Endothelial cell (in vitro differentiated cells): ENCODE data around the gene SMIM14. TPM values are rescaled to one million over a fixed set of nuclear protein-coding genes. Genes with fewer than 3 reads are reported as not detected.
"Not testable (repeated sequence)": the region's sequence is repeated elsewhere in the genome, so short reads cannot be mapped to it uniquely, and the experiment has no call there.

ENCODE experiments used
- DNase-seq: peaks from one replicate; pipeline ENCODE4 v3.0.0; 2021; ENCODE audit warnings: low spot score
- H3K27ac Mint-ChIP-seq: one replicate; pipeline ENCODE4 v1.8.0; 2021; ENCODE audit warnings: mixed read lengths, inconsistent platforms; ENCODE audit not compliant: unreplicated experiment
- H3K27me3 Mint-ChIP-seq: one replicate; pipeline ENCODE4 v1.8.0; 2021; ENCODE audit warnings: mild to moderate bottlenecking, moderate library complexity, mixed read lengths, inconsistent platforms; ENCODE audit not compliant: unreplicated experiment
- H3K36me3 Mint-ChIP-seq: one replicate; pipeline ENCODE4 v1.8.0; 2021; ENCODE audit warnings: mild to moderate bottlenecking, low read depth, mixed read lengths, inconsistent platforms; ENCODE audit not compliant: unreplicated experiment
- H3K4me1 Mint-ChIP-seq: one replicate; pipeline ENCODE4 v1.8.0; 2021; ENCODE audit warnings: mild to moderate bottlenecking, mixed read lengths, inconsistent platforms; ENCODE audit not compliant: unreplicated experiment
- H3K4me3 Mint-ChIP-seq: one replicate; pipeline ENCODE4 v1.8.0; 2021; ENCODE audit warnings: mild to moderate bottlenecking, mixed read lengths, inconsistent platforms; ENCODE audit not compliant: unreplicated experiment
- H3K9me3 Mint-ChIP-seq: one replicate; pipeline ENCODE4 v1.8.0; 2021; ENCODE audit warnings: mixed read lengths, inconsistent platforms; ENCODE audit not compliant: unreplicated experiment
- CTCF ChIP-seq: fragments of 200-600 bp; sonication (generic); IDR thresholded peaks from one replicate; pipeline ENCODE4 v1.5.0; 2021; ENCODE audit warnings: antibody characterized with exemption; ENCODE audit not compliant: unreplicated experiment
- total RNA-seq: library from RNA; stranded (reverse); fragmentation: NEBNext Ultra II Directional; extraction: Animal tissue kit (Norgen Biotek cat#: 25700); gene quantifications from one replicate; pipeline ENCODE4 v1.2.1, GENCODE V29; 2021; ENCODE audit not compliant: unreplicated experiment

The SMIM14 gene
- total RNA-seq, 1 donor from 2014 or later, result 19.4 TPM

GRCh38 chr4:39660045-39660444 is 21.4 kb upstream of the SMIM14 start:
- no peaks in the 10 kb centered on the region for H3K36me3 Mint-ChIP-seq
- TF ChIP-seq CTCF, result no peak
- H3K9me3 Mint-ChIP-seq, result no peaks in the 10 kb centered on the region
- no peaks in the 10 kb centered on the region for H3K27me3 Mint-ChIP-seq
- no peak overlapping the region for H3K4me3 Mint-ChIP-seq
- no peak overlapping the region for H3K27ac Mint-ChIP-seq
- peaks cover 5% of the 10 kb centered on the region for H3K4me1 Mint-ChIP-seq
- DNase-seq, result no peak

DNA sequence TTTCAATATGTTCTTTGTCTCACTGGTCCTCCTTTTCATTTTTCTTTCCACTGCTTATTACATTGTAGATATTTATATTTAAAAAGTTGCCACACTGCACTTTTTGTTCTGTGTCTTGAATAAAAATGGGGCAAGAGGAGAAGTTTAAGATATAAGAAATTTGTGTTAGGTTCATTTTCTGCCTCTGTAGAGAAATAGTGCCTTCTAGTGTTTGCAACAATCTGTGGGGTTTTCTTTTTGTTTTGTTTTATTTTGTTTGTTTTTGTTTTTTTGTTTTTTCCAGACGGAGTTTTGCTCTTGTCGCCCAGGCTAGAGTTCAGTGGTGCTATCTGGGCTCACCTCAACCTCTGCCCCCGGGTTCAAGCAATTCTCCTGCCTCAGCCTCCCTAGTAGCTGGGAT is 20.1 kb upstream of the SMIM14 start:
- no peaks in the 10 kb centered on the region for H3K9me3 Mint-ChIP-seq
- no peak overlapping the region for H3K4me3 Mint-ChIP-seq
- no peak overlapping the region for H3K27ac Mint-ChIP-seq
- H3K36me3 Mint-ChIP-seq, result no peaks in the 10 kb centered on the region
- DNase-seq, result no peak
- no peaks in the 10 kb centered on the region for H3K27me3 Mint-ChIP-seq
- no peak for TF ChIP-seq CTCF
- H3K4me1 Mint-ChIP-seq, result peaks cover 5% of the 10 kb centered on the region

DNA sequence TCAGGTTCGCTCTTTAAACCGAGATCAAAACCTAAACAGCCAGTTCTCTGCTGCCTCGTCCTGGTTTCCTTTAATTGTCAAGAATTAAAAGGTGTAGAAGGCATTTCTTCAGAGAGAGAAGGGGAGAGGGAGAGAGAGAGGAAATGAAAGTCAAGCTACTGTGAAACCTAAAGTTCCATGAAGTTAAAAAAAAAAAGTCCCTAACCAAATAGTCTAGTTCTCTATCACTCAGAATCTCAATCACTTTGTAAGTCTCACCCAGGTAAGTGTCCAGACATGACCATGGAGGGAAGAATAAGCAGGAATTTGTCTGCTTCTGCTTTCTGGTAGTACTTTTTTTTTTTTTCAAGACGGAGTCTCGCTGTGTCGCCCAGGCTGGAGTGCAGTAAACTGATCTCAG is 18.8 kb upstream of the SMIM14 start:
- H3K27me3 Mint-ChIP-seq, result no peaks in the 10 kb centered on the region
- DNase-seq, result no peak
- TF ChIP-seq CTCF, result no peak
- H3K9me3 Mint-ChIP-seq, result no peaks in the 10 kb centered on the region
- peaks cover 5% of the 10 kb centered on the region for H3K4me1 Mint-ChIP-seq
- H3K27ac Mint-ChIP-seq, result no peak overlapping the region
- no peak overlapping the region for H3K4me3 Mint-ChIP-seq
- no peaks in the 10 kb centered on the region for H3K36me3 Mint-ChIP-seq

- H3K27me3 Mint-ChIP-seq, H3K4me1 Mint-ChIP-seq, H3K27ac Mint-ChIP-seq, DNase-seq, H3K4me3 Mint-ChIP-seq, H3K36me3 Mint-ChIP-seq, H3K9me3 Mint-ChIP-seq: not testable (repeated sequence)
These were observed 18.0 kb upstream of the SMIM14 start for GRCh38 chr4:39656638-39657037.

GRCh38 chr4:39655876-39656275 is 17.2 kb upstream of the SMIM14 start:
- Mint-ChIP-seq H3K27ac (no peak overlapping the region), H3K4me3 (no peak overlapping the region), H3K27me3 (no peaks in the 10 kb centered on the region), H3K9me3 (no peaks in the 10 kb centered on the region), H3K36me3 (no peaks in the 10 kb centered on the region), H3K4me1 (peaks cover 5% of the 10 kb centered on the region)
- no peak for DNase-seq
- no peak for TF ChIP-seq CTCF

DNA sequence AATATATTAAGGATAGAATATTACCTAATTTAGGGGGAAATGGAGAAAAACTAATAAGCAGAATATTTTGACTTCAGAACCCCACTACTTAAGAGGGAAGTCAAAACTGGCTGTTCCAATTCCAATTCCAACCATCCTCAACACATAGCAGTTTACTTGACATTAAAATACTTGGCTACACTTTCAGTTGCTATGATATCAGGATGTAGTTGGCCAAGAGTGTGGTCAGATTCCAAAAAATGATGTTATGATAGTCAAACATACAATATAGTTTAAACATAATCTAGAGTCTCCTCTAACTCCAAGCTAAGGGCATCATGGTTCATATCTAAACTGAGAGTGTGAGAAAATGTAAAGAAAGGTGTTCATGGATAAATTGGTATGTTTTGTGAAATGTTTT is 16.5 kb upstream of the SMIM14 start:
- Mint-ChIP-seq H3K4me3 (no peak overlapping the region), H3K9me3 (no peaks in the 10 kb centered on the region), H3K4me1 (peaks cover 5% of the 10 kb centered on the region), H3K27me3 (no peaks in the 10 kb centered on the region), H3K27ac (no peak overlapping the region), H3K36me3 (no peaks in the 10 kb centered on the region)
- no peak for TF ChIP-seq CTCF
- no peak for DNase-seq

DNA sequence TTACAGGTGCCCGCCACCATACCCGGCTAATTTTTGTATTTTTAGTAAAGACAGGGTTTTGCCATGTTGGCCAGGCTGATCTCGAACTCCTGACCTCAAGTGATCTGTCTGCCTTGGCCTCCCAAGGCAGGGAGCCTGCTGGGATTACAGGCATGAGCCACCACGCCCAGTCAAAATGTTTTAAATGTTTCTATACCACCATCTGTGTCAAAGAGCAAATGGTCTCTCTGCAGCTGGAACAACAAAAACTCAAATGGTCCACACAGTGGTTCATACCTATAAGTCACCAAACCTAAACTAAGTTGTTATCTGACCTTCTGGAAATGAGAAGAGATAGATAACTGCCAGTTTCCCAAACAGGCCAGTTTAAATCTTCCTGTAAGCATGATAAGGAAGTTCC is 12.9 kb upstream of the SMIM14 start:
- H3K4me3 Mint-ChIP-seq, H3K4me1 Mint-ChIP-seq, H3K27me3 Mint-ChIP-seq, H3K9me3 Mint-ChIP-seq, H3K36me3 Mint-ChIP-seq, H3K27ac Mint-ChIP-seq, DNase-seq: not testable (repeated sequence)
